NCI-H2107 (cell line): ENCODE results near the gene RASAL3.
"Not testable (repeated sequence)": the region's sequence is repeated elsewhere in the genome, so short reads cannot be mapped to it uniquely, and the experiment has no call there.

Source experiments
- DNase-seq: peaks from one replicate; lab custom pipeline; 2025; lab: John Stamatoyannopoulos, UW

Gene RASAL3

GRCh38 chr19:15464394-15465385 lies at the start of gene RASAL3:
Gene RASAL3 (minus strand): TSS chr19:15464544. CDS start chr19:15464358, 186 bp downstream.
- no peak for DNase-seq

- DNase-seq, result no peak
Measured at GRCh38 chr19:15511671-15512424, 47.5 kb upstream of the RASAL3 start.

DNA sequence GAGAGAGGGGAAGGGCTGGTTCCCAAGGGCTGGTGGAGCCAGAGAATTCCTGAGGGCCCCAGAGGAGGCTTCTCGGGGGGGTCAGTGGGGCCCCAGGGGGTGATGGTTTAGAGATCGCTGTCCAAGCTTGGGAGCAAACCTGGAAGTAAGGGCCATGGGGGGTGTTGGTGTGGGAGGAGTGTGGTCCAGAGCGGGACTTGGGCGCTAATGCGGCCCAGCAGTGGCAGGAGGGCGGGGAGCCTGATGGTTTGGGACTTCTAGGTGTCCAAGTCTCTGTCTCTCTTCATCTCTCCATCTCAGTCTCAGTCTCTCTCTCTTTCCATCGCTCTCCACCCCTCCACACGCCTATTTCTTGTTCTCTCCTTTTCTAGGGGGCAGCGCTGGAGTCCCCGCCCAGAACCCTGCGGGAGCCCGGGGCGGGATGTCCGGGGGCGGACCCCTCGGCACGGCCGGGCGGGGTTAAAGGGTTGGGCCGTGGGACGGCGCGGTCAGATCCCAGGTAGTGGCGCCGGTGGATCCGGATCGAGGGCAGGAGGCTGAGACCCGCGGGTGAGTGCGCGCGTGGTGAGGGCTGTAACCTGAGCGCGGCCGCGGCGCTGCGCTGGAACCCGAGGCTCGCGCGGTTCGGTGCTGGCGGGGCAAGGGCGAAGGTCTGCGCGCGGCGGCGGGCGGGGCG lies 43.8 kb upstream of the RASAL3 start, which contains the start of gene CYP4F22:
Gene CYP4F22, plus strand, starts transcription at position 491 of the 676 bp plus-strand sequence. CDS start 16,812 bp downstream, outside the sequence.
- DNase-seq, result no peak

DNA sequence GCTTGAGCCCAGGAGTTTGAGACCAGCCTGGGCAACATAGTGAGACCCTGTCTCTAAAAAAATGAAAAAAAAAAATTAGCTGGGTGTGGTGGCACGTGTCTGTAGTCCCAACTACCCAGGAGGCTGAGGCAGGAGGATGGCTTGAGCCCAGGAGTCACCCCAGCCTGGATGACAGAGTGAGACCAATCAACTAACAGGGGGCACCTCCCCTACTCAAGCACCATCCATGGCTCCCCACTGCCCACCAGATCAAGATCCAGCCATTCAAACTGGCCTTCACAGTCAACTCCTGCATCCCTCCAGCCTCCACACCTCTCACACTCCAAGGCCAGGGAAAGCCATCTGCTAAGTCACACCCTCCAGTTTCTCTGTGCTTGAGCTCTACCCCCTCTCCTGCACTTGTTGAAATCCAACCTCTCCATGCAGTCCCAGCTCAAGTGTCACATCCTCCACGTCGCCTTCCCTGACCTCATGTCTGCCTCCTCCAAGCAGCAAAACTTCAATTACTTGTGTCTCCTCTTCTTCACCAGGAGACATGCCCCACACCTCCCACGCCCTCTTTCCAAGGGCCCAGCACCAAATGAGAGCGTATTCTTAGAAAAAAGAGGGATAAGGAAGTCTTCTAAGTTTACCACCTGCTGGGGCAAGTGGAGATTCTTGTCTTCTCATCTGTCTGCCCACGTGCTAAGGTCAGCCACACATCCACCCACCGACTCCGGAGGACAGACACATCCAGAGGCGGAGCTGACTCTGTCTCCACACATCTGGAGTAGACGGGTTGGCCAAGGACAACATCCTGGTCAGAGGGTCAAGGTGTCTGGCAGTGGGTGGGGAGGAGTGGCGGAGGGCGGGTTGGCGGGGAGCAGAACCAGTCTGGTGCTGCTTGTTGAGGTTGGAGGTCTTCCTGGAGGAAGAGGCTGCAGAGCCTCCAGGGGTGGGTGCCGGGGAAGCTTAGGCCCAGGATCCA lies 43.0 kb upstream of the RASAL3 start:
- DNase-seq, result no peak

- DNase-seq, result no peak
Measured at GRCh38 chr19:15506074-15506571, 41.8 kb upstream of the RASAL3 start.

DNA sequence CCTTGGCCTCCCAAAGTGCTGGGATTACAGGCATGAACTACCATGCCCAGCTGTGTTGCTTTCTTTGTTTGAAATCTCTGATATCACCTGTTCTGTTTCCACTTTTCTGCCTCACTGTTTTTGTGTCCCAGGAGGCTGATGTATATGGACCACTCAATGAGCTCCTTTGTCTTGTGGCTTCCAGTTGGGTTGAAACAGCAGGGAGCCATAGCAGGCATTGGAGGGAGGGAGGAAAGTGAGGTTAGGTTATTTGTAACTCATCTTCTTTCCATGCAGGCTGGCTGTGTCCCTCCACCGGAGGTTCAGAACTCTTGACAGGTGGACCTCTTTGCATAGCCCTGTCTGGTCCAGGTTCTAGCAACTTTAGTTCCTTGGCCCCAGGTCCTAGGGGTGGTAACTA lies 37.9 kb upstream of the RASAL3 start:
- DNase-seq, result no peak

GRCh38 chr19:15501596-15501995 lies 37.3 kb upstream of the RASAL3 start:
- DNase-seq, result no peak

GRCh38 chr19:15498910-15499309 lies 34.6 kb upstream of the RASAL3 start:
- no peak for DNase-seq

- no peak for DNase-seq
Measured at GRCh38 chr19:15498156-15498858, 34.0 kb upstream of the RASAL3 start.

DNA sequence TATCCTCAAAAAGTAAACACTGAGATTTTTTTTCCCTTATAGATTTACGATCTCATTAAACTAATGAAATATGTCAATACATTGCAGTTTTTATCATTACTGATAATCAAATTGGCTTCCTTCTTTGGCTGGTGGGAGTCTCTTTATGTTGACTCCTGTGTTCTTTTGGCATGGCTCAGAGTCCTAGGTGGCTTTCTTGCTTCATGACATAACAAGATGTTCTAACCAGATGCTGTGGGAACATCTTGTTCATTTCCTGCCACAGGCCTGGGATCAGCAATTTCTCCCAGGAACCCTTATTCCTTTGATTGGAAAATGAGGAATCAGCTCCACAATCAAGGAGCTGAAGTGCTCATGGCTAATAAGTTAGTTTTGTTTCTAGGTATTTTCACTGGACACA lies 30.8 kb upstream of the RASAL3 start:
- DNase-seq, result no peak

DNA sequence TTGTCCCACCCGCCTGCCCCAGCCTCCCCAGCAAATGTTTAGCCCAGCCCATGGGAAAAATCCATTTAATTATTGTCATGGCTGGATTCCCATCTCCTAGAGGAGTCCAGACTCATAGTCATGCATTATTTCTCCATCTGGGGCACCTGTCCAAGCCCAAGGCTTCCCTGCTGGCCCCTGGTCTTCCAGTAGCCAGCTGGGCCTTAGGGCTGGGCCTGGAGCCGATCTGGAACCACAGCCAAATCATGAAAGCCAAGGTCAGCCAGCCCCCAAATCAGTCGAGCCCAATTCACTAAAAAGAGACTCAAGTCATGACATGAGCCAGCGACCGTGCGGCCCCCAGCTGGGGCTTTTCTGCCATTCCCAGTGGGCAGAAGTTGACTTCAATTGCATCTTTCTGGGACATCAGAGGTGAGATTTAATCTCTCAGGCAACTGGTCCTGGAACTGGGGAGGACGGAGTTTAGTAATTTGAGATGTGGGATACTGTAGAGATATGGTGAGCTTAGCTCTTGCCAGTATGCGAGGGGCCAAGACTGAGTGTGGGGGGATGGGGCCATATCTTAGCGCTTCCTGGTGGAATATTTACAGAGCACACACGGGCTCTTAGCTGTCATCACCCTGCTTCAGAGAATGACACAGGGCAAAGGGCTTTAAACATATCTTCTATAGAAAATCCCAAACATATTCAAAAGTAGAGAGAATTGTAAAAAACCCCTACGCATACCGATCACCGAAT lies 24.3 kb upstream of the RASAL3 start:
- DNase-seq, result no peak

GRCh38 chr19:15487038-15487437 lies 22.7 kb upstream of the RASAL3 start:
- DNase-seq, result no peak

DNA sequence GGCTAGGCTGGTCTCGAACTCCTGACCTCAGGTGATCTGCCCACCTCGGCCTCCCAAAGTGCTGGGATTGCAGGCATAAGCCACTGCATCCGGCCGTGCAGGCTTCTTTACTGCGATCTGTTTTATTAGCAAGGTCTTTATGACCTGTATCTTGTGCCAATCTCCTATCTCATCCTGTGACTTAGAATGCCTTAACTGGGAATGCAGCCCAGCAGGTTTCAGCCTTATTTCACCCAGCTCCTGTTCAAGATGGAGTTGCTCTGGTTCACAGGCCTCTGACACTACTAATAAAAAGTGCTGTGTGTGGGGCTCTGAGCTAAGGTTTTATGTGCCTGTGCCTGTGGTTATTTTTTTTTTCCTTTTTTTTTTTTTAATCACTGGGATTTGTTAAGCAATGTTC lies 21.4 kb upstream of the RASAL3 start:
- DNase-seq, result not testable (repeated sequence)

DNA sequence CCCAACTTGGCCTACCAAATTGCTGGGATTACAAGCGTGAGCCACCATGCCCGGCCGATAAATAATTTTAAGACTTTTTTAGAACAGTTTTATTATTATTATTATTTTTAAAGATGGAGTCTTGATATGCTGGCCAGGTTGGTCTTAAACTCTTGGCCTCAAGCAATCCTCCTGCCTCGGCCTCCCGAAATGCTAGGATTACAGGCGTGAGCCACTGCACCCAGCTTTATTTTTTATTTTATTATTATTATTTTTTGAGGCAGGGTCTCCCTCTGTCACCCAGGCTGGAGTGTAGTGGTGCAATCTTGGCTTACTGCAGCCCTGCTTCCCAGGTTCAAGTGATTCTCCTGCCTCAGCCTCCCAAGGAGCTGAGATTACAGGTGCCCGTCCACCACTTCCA lies 16.7 kb upstream of the RASAL3 start:
- DNase-seq, result not testable (repeated sequence)

- no peak for DNase-seq
Measured at GRCh38 chr19:15479391-15480345, 15.3 kb upstream of the RASAL3 start, which contains the start of gene PGLYRP2. Gene PGLYRP2 (minus strand): TSS chr19:15479501. CDS start chr19:15479371, 130 bp downstream.

DNA sequence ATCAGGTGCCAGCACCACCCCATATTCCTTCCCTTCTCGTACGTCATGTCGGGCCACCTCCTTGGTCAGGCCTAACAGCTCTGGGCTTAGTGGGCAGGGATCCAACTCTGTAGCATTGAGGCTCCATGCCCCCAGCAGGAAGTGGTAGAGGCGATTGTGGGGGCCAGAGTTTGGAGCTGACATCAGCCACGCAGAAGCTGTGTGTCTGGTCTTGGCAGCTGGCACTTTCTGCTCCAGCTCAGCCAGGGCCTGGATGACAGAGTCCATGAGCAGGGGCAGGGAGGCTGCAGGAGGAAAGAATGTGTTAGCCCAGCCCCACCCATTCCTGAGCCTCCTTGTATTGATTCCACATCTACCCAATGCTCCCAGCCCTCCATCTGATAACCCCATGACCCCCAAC lies 12.0 kb upstream of the RASAL3 start:
- DNase-seq, result no peak

GRCh38 chr19:15475611-15476010 lies 11.3 kb upstream of the RASAL3 start:
- DNase-seq, result no peak

GRCh38 chr19:15475169-15475568 lies 10.8 kb upstream of the RASAL3 start:
- DNase-seq, result no peak
